ENCODE results near the gene ART4.
A peak's percentile ranks its signal among the peaks of the same experiment; 100 is the strongest.

Gene ART4, protein sequence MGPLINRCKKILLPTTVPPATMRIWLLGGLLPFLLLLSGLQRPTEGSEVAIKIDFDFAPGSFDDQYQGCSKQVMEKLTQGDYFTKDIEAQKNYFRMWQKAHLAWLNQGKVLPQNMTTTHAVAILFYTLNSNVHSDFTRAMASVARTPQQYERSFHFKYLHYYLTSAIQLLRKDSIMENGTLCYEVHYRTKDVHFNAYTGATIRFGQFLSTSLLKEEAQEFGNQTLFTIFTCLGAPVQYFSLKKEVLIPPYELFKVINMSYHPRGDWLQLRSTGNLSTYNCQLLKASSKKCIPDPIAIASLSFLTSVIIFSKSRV

DNA sequence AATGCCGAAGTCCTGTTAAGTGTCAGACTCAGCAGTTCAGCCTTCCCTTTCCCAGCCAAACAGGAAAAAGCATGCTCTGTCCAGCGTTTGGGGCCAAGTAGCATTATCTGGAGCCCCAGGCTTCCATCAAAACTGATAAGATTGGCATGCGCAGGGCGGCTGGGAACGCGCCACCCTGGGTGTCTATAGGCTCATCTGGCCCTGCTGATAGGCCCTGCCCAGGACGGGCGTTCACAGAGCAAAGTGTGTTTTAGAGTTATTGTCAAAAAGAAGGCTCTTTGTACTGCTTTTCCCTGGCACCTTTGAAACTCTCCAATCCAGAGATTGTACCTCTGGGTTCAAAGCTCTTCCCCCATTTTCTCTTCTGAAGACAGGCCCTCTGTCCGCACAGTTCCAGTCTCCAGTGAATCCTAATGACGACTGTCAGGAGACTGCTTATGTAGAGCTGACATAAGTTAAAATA is at the start of gene ART4:
ART4 (minus strand) TSS at position 102 of the 463 bp plus-strand sequence. CDS start 413 bp downstream, outside the sequence.
- no peak within 1 kb of the TSS for H3K27ac ChIP-seq (ENCODE audit: low read length)
- no peaks in the 10 kb centered on the region for H3K27me3 ChIP-seq (ENCODE audit: low read depth, low read length)
- no peaks in the 10 kb centered on the region for H3K79me2 ChIP-seq (ENCODE audit: low read length)
- no peak within 1 kb of the TSS for H3K4me2 ChIP-seq (ENCODE audit: low read length)
- no peak within 1 kb of the TSS for H2AFZ ChIP-seq (ENCODE audit: low read depth, low read length)
- H4K20me1 ChIP-seq (ENCODE audit: insufficient read depth, low read length), result no peaks in the 10 kb centered on the region
- no peak within 1 kb of the TSS for H3K9ac ChIP-seq (ENCODE audit: low read length)
- no peaks in the 10 kb centered on the region for H3K36me3 ChIP-seq (replicated peaks; ENCODE audit: low read depth, low read length)
- no peaks in the 10 kb centered on the region; the same call in 1 of the 2 replicates for H3K4me1 ChIP-seq (ENCODE audit: low read length)
- no peak within 1 kb of the TSS for H3K4me3 ChIP-seq (ENCODE audit: low read length)
- TF ChIP-seq CTCF (IDR thresholded peaks at IDR 0.05; ENCODE audit: low read depth, low read length), result no peak
- no peak for TF ChIP-seq EZH2phosphoT487 (IDR thresholded peaks at IDR 0.05; ENCODE audit: low read depth)
- H3K9me3 ChIP-seq (ENCODE audit: insufficient read depth, low read length), result no peaks in the 10 kb centered on the region

GRCh38 chr12:14892726-14893505 is 49.6 kb upstream of the ART4 start:
- Histone ChIP-seq H3K4me3 (ENCODE audit: low read length) (no peak overlapping the region), H3K36me3 (replicated peaks; ENCODE audit: low read depth, low read length) (no peaks in the 10 kb centered on the region), H3K9ac (ENCODE audit: low read length) (no peak overlapping the region), H3K27ac (ENCODE audit: low read length) (no peak overlapping the region), H3K9me3 (ENCODE audit: insufficient read depth, low read length) (no peaks in the 10 kb centered on the region), H3K27me3 (ENCODE audit: low read depth, low read length) (peaks cover 34% of the 10 kb centered on the region), H3K79me2 (ENCODE audit: low read length) (no peaks in the 10 kb centered on the region), H2AFZ (ENCODE audit: low read depth, low read length) (no peak overlapping the region), H3K4me1 (ENCODE audit: low read length) (no peaks in the 10 kb centered on the region), H3K4me2 (ENCODE audit: low read length) (no peak overlapping the region), H4K20me1 (ENCODE audit: insufficient read depth, low read length) (no peaks in the 10 kb centered on the region)
- no peak for TF ChIP-seq EZH2phosphoT487 (IDR thresholded peaks at IDR 0.05; ENCODE audit: low read depth)
- TF ChIP-seq CTCF (IDR thresholded peaks at IDR 0.05; ENCODE audit: low read depth, low read length), result peak; percentile 56

- H3K4me1 ChIP-seq (ENCODE audit: low read length), result no peaks in the 10 kb centered on the region
- H3K27me3 ChIP-seq (ENCODE audit: low read depth, low read length), result peaks cover 56% of the 10 kb centered on the region
- no peak overlapping the region for H3K4me3 ChIP-seq (ENCODE audit: low read length)
- no peak overlapping the region for H3K27ac ChIP-seq (ENCODE audit: low read length)
- H3K36me3 ChIP-seq (replicated peaks; ENCODE audit: low read depth, low read length), result no peaks in the 10 kb centered on the region
- H3K9me3 ChIP-seq (ENCODE audit: insufficient read depth, low read length), result no peaks in the 10 kb centered on the region
- H2AFZ ChIP-seq (ENCODE audit: low read depth, low read length), result no peak overlapping the region
- TF ChIP-seq CTCF (IDR thresholded peaks at IDR 0.05; ENCODE audit: low read depth, low read length), result no peak
- H3K79me2 ChIP-seq (ENCODE audit: low read length), result no peaks in the 10 kb centered on the region
- no peak overlapping the region for H3K4me2 ChIP-seq (ENCODE audit: low read length)
- no peak overlapping the region for H3K9ac ChIP-seq (ENCODE audit: low read length)
- no peaks in the 10 kb centered on the region for H4K20me1 ChIP-seq (ENCODE audit: insufficient read depth, low read length)
These were observed 47.4 kb upstream of the ART4 start for GRCh38 chr12:14890701-14891100.

DNA sequence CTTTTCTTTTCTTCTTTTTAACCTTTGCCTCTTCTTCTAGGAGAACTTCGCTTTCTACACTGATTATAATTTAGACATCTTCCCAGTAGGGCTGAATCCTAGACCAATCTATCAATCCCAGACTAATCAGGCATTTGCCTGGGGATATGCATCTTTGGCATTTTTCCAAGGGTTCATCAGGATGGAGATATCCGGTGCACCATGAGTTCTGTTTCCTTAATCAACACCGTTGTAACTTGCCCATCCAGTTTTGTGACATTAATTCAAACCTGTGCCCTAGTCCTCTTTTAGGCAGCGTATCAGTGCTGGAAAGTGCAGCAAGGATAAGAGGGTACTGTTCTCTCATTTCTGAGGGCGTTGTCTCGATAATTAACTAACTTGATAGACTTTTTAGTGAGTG is 42.9 kb upstream of the ART4 start:
- Histone ChIP-seq H4K20me1 (ENCODE audit: insufficient read depth, low read length) (no peaks in the 10 kb centered on the region), H3K4me3 (ENCODE audit: low read length) (no peak overlapping the region), H3K27me3 (ENCODE audit: low read depth, low read length) (peaks cover 56% of the 10 kb centered on the region), H2AFZ (ENCODE audit: low read depth, low read length) (no peak overlapping the region), H3K79me2 (ENCODE audit: low read length) (no peaks in the 10 kb centered on the region), H3K9ac (ENCODE audit: low read length) (no peak overlapping the region), H3K4me1 (ENCODE audit: low read length) (peaks cover 14% of the 10 kb centered on the region), H3K9me3 (ENCODE audit: insufficient read depth, low read length) (no peaks in the 10 kb centered on the region), H3K36me3 (replicated peaks; ENCODE audit: low read depth, low read length) (no peaks in the 10 kb centered on the region), H3K4me2 (ENCODE audit: low read length) (no peak overlapping the region), H3K27ac (ENCODE audit: low read length) (no peak overlapping the region)
- TF ChIP-seq EZH2phosphoT487 (IDR thresholded peaks at IDR 0.05; ENCODE audit: low read depth), result no peak
- no peak for TF ChIP-seq CTCF (IDR thresholded peaks at IDR 0.05; ENCODE audit: low read depth, low read length)

All from OCI-LY3 (cell line).